Esophagus squamous epithelium (tissue), 4 donors: ENCODE results near the gene ZNF12.

Source experiments
- CTCF ChIP-seq, 6 experiments: fragments of 450-650 bp in 4 of 6; fragments of 200-600 bp in 2 of 6; sonication (generic) in 2 of 6; IDR thresholded peaks; one replicate each; pipeline ENCODE4 v1.5.1; 2016 to 2019; ENCODE audit warnings: antibody characterized with exemption in 6 of 6, mild to moderate bottlenecking in 4 of 6, moderate library complexity in 4 of 6
- POLR2A ChIP-seq, 4 donors: fragments of 450-650 bp; IDR thresholded peaks; one replicate each; pipeline ENCODE4 v1.6.1; 2017; ENCODE audit warnings: antibody characterized with exemption in 4 of 4, mild to moderate bottlenecking in 4 of 4, moderate library complexity in 3 of 4

DNA sequence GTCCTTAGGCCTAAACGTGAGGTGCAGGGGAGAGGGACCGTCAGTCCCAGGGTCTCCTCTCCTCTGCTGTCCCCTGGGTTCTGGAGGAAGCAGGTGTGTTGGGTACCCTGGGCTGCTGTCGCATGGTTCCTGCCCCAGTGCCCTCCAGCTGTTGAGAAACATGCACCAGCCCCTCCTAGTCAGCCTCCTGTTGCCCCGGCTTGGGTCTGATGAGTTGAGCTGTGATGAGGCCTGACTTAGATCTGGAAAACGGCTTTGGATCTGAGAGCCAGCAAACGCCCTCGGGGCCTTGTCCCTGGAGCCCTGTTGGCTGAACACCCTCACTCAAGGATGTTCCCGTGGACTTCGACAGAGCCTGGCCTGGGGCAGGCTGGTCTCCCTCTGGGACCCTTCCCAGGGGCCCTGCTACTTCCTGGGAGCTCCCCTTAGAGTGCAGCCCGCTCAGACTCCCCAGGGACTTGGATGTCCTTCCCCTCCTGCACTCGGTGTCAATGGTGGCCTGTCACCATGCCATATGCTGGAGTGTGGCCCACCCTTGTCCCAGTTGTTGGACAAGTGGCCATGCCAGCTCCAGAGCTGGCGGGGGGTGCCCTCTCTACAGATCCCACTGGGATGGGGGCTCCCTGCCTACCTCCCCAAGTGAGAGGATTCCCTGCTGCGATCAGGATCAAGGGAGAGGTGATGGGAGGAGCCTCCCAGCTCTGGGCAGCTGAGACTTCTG lies 57.3 kb downstream of the ZNF12 start:
- TF ChIP-seq CTCF (IDR thresholded peaks at IDR 0.05), result no peak
- TF ChIP-seq POLR2A (IDR thresholded peaks at IDR 0.05), result no peak
